ENCODE measurements around the gene SIRT2.
"Not testable (repeated sequence)": the region's sequence is repeated elsewhere in the genome, so short reads cannot be mapped to it uniquely, and the experiment has no call there.

The SIRT2 gene

GRCh38 chr19:38831142-38831605 is 68.2 kb downstream of the SIRT2 start:
- no peak for TF ChIP-seq CTCF (conservative IDR thresholded peaks at IDR 0.05; ENCODE audit: control insufficient read depth, insufficient read depth, low read depth, low read length)
- peak; percentile 94 for DNase-seq (ENCODE audit: low read depth)
- peak overlapping the region; percentile 58 for H3K4me3 ChIP-seq (ENCODE audit: control insufficient read depth, low read depth, low read length)

GRCh38 chr19:38830039-38830733 is 69.2 kb downstream of the SIRT2 start:
- H3K4me3 ChIP-seq (ENCODE audit: control insufficient read depth, low read depth, low read length) = no peak overlapping the region
- DNase-seq (ENCODE audit: low read depth) = peak; percentile 80
- TF ChIP-seq CTCF (conservative IDR thresholded peaks at IDR 0.05; ENCODE audit: control insufficient read depth, insufficient read depth, low read depth, low read length) = no peak

- DNase-seq (ENCODE audit: low read depth) = peak; percentile 70
Measured at GRCh38 chr19:38829203-38829602, 70.2 kb downstream of the SIRT2 start.

More at GRCh38 chr19:38829203-38829602, 70.2 kb downstream of the SIRT2 start:
- H3K4me3 ChIP-seq (ENCODE audit: control insufficient read depth, low read depth, low read length) = not testable (repeated sequence)
